ENCODE results near the gene RAB20. TPM values are rescaled to one million over a fixed set of nuclear protein-coding genes. Genes with fewer than 3 reads are reported as not detected.
"Not testable (repeated sequence)": the region's sequence is repeated elsewhere in the genome, so short reads cannot be mapped to it uniquely, and the experiment has no call there.

The RAB20 gene
- total RNA-seq, 1 donor from 2014 or later: 7.8 TPM

DNA sequence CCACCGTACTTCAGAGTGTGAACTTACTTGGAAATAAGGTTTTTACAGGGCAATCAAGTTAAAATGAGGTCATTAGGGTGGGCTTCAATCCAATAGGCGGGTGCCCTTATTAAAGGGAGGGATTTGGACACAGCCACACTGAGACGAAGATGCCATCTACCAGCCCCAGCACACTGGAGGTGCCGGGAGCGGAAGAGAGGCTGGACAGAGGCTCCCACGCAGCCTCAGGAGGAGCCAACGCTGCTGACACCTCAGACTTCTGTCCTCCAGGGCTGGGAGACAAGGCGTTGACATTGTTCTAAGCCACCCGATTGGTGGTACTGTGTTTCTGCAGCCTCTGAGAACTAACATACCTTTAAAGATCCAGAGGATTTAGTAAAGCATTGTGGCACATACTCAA, 12.6 kb upstream of the RAB20 start:
- TF ChIP-seq CTCF (IDR thresholded peaks at IDR 0.05): no peak
- Mint-ChIP-seq H3K9me3 (ENCODE audit: low read depth) (no peaks in the 10 kb centered on the region), H3K27ac (ENCODE audit: unreplicated experiment) (no peak overlapping the region), H3K4me1 (ENCODE audit: low read depth) (peaks cover 14% of the 10 kb centered on the region), H3K36me3 (ENCODE audit: low read depth) (peaks cover 1% of the 10 kb centered on the region), H3K4me3 (ENCODE audit: unreplicated experiment) (no peak overlapping the region), H3K27me3 (ENCODE audit: low read depth) (peaks cover 10% of the 10 kb centered on the region)
- DNase-seq (ENCODE audit: low spot score): no peak

DNA sequence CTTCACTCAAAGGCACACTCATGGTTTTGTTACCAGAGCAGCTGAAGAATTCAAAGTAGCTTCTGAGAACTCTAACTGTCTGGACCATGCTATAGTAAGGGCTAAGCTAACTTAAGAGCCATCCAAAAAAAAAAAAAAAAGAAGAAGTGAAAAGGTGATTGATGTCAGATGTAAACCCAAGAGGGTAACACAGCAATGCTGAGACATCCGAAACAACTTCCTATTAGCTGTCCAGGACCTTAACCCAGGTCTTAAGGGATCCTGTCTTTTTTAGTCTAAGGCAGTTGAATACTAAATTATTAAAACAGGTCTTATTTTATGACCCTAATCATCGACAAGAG, 11.2 kb upstream of the RAB20 start:
- H3K4me3 Mint-ChIP-seq (ENCODE audit: unreplicated experiment): no peak overlapping the region
- H3K27me3 Mint-ChIP-seq (ENCODE audit: low read depth): peaks cover 10% of the 10 kb centered on the region
- DNase-seq (ENCODE audit: low spot score): no peak
- no peak overlapping the region for H3K27ac Mint-ChIP-seq (ENCODE audit: unreplicated experiment)
- H3K9me3 Mint-ChIP-seq (ENCODE audit: low read depth): no peaks in the 10 kb centered on the region
- peaks cover 1% of the 10 kb centered on the region for H3K36me3 Mint-ChIP-seq (ENCODE audit: low read depth)
- H3K4me1 Mint-ChIP-seq (ENCODE audit: low read depth): peaks cover 11% of the 10 kb centered on the region
- no peak for TF ChIP-seq CTCF (IDR thresholded peaks at IDR 0.05)

GRCh38 chr13:110571896-110572777, 10.6 kb upstream of the RAB20 start:
- DNase-seq (ENCODE audit: low spot score): no peak
- Mint-ChIP-seq H3K9me3 (ENCODE audit: low read depth) (no peaks in the 10 kb centered on the region), H3K27me3 (ENCODE audit: low read depth) (peaks cover 10% of the 10 kb centered on the region), H3K36me3 (ENCODE audit: low read depth) (peaks cover 1% of the 10 kb centered on the region), H3K4me3 (ENCODE audit: unreplicated experiment) (no peak overlapping the region), H3K27ac (ENCODE audit: unreplicated experiment) (no peak overlapping the region), H3K4me1 (ENCODE audit: low read depth) (peaks cover 11% of the 10 kb centered on the region)
- no peak for TF ChIP-seq CTCF (IDR thresholded peaks at IDR 0.05)

DNA sequence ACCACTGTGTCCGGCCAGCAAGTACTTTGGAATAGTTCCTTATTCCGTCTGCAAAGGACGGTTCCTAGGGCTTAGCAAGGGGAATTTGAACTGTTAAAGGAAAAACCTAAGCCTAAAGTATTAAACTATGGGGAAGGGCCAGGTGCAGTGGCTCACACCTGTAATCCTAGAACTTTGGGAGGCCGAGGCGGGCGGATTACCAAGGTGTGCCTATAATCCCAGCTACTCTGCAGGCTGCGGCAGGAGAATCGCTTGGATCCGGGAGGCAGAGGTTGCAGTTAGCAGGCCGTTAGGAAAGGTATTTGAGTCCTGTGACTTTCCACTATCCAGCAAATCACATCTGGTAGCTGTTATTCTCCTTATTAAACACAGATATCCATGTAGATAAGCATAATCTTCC, 9.4 kb upstream of the RAB20 start:
- Mint-ChIP-seq H3K27ac (ENCODE audit: unreplicated experiment) (no peak overlapping the region), H3K4me3 (ENCODE audit: unreplicated experiment) (no peak overlapping the region), H3K4me1 (ENCODE audit: low read depth) (peaks cover 11% of the 10 kb centered on the region), H3K9me3 (ENCODE audit: low read depth) (no peaks in the 10 kb centered on the region), H3K27me3 (ENCODE audit: low read depth) (peaks cover 10% of the 10 kb centered on the region), H3K36me3 (ENCODE audit: low read depth) (peaks cover 1% of the 10 kb centered on the region)
- no peak for TF ChIP-seq CTCF (IDR thresholded peaks at IDR 0.05)
- no peak for DNase-seq (ENCODE audit: low spot score)

- H3K27ac Mint-ChIP-seq (ENCODE audit: unreplicated experiment); H3K36me3 Mint-ChIP-seq (ENCODE audit: low read depth); H3K4me3 Mint-ChIP-seq (ENCODE audit: unreplicated experiment); H3K4me1 Mint-ChIP-seq (ENCODE audit: low read depth); H3K9me3 Mint-ChIP-seq (ENCODE audit: low read depth); H3K27me3 Mint-ChIP-seq (ENCODE audit: low read depth); DNase-seq (ENCODE audit: low spot score): not testable (repeated sequence)
Observed at GRCh38 chr13:110569962-110570361, 8.4 kb upstream of the RAB20 start.

DNA sequence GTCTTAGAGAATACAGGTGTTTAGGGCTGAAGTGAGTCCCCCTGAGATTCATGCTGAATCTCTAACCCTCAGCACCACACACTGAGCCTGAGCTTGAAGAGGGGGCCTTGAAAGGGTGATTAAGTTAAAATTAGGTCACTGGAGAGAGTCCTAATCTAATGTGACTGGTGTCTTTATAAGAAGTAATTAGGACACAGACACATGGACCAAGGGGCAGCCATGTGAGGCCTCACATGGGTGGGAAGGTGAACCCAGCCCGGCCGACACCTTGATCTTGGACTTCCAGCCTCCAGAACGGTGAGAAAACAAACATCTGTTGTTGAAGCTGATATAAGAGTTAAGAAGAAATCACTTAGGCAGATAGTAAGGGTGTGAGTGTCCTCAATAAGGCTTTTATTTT, 7.1 kb upstream of the RAB20 start:
- Mint-ChIP-seq H3K4me3 (ENCODE audit: unreplicated experiment) (no peak overlapping the region), H3K4me1 (ENCODE audit: low read depth) (peaks cover 9% of the 10 kb centered on the region), H3K27me3 (ENCODE audit: low read depth) (peaks cover 3% of the 10 kb centered on the region), H3K9me3 (ENCODE audit: low read depth) (no peaks in the 10 kb centered on the region), H3K36me3 (ENCODE audit: low read depth) (no peaks in the 10 kb centered on the region), H3K27ac (ENCODE audit: unreplicated experiment) (no peak overlapping the region)
- DNase-seq (ENCODE audit: low spot score): no peak
- TF ChIP-seq CTCF (IDR thresholded peaks at IDR 0.05): no peak

Measured in chondrocyte (in vitro differentiated cells).